Loucy (cell line): Measurements from ENCODE around the gene FES.

Source experiments
- EZH2phosphoT487 ChIP-seq: fragments of 200-600 bp; IDR thresholded peaks from 2 replicates; pipeline ENCODE4 v1.6.1; 2018; ENCODE audit warnings: antibody characterized with exemption, mild to moderate bottlenecking, moderate library complexity, borderline replicate concordance
- TF ChIP-seq, protein P1 (sequence below): fragments of 200-600 bp; sonication (generic); conservative IDR thresholded peaks from 2 replicates; pipeline ENCODE4 v1.5.1; 2014; ENCODE audit warnings: mild to moderate bottlenecking, antibody characterized with exemption, low read length

DNA sequence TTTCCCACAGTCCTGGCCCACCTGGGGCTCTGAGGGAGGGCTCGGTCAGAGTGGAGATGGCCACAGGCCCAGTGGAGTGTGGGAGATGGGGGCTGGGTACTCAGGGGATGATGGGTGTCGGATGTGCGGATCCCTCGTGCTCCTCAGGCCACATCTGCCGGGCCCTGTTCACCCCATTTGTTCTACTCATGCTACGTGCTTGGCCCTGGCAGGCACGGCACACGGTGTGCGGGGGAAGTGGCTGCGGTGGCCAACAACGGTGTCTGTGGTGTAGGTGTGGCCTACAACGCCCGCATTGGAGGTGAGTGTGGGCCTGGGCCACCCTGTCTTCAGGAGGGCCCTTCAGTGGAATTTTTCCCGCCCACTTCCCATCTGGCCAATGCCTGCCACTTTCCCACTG, 7.0 kb upstream of the FES start:
- TF ChIP-seq, protein P1, sequence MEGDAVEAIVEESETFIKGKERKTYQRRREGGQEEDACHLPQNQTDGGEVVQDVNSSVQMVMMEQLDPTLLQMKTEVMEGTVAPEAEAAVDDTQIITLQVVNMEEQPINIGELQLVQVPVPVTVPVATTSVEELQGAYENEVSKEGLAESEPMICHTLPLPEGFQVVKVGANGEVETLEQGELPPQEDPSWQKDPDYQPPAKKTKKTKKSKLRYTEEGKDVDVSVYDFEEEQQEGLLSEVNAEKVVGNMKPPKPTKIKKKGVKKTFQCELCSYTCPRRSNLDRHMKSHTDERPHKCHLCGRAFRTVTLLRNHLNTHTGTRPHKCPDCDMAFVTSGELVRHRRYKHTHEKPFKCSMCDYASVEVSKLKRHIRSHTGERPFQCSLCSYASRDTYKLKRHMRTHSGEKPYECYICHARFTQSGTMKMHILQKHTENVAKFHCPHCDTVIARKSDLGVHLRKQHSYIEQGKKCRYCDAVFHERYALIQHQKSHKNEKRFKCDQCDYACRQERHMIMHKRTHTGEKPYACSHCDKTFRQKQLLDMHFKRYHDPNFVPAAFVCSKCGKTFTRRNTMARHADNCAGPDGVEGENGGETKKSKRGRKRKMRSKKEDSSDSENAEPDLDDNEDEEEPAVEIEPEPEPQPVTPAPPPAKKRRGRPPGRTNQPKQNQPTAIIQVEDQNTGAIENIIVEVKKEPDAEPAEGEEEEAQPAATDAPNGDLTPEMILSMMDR: no peak
- no peak for TF ChIP-seq EZH2phosphoT487
